ENCODE results near the gene KLHL11.
A peak's percentile ranks its signal among the peaks of the same experiment; 100 is the strongest.

- TF ChIP-seq CTCF (IDR thresholded peaks at IDR 0.05; ENCODE audit: low read depth, low read length, missing input control) (no peak), REST (IDR thresholded peaks at IDR 0.05) (peak; percentile 12), JUND (IDR thresholded peaks at IDR 0.05) (peak in 1 of 2 donors; percentile 41), FOXA1 (IDR thresholded peaks at IDR 0.05) (peak; percentile 17), SP1 (IDR thresholded peaks at IDR 0.05) (peak; percentile 85), MAX (IDR thresholded peaks at IDR 0.05) (no peak), RXRA (IDR thresholded peaks at IDR 0.05) (peak; percentile 57 to 67), GABPA (IDR thresholded peaks at IDR 0.05 in 1 of 2, conservative IDR thresholded peaks at IDR 0.05 in 1 of 2) (no peak), RAD21 (IDR thresholded peaks at IDR 0.05) (peak in 1 of 2 donors; percentile 34), ZBTB33 (IDR thresholded peaks at IDR 0.05) (no peak), HNF4G (IDR thresholded peaks at IDR 0.05) (no peak), EGR1 (IDR thresholded peaks at IDR 0.05; ENCODE audit: low read depth in 2 of 2) (no peak)
Measured at GRCh38 chr17:41914358-41914766, 49.1 kb upstream of the KLHL11 start.

All from liver (tissue), 3 donors.